ENCODE results near the gene GIGYF2. TPM values are rescaled to one million over a fixed set of nuclear protein-coding genes. Genes with fewer than 3 reads are reported as not detected.

GIGYF2 gene
- polyA plus RNA-seq, 1 donor (not counting 4 experiments of a cell fraction or from before 2014, with no cell fraction given), result 35.5 TPM

DNA sequence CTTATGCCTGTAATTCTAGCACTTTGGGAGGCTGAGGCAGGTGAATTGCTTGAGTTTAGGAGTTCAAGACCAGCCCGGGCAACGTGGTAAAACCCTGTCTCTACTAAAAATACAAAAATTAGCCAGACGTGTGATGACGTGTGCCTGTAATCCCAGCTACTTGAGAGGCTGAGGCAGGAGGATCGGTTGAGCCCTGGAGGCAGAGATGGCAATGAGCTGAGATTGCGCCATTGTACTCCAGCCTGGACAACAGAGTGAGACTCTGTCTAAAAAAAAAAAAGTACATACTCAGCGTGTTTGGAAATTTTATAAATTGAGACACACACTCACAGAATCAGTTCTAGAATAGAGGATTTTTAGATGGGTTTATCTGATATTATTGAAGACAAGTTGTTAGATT lies 17.1 kb upstream of the GIGYF2 start:
- no peak overlapping the region for H2AFZ ChIP-seq (ENCODE audit: control insufficient read depth, low read length)
- H3K36me3 ChIP-seq (ENCODE audit: control insufficient read depth in 2 of 2, extremely low read depth in 1 of 2, insufficient read depth in 2 of 2, low read length in 2 of 2), result no peaks in the 10 kb centered on the region
- H3K9ac ChIP-seq (ENCODE audit: control insufficient read depth, extremely low read depth, insufficient read depth, low read length), result no peak overlapping the region
- no peaks in the 10 kb centered on the region for H3K9me1 ChIP-seq (ENCODE audit: control insufficient read depth, extremely low read depth, insufficient read depth, low read length)
- no peak overlapping the region for H3K4me2 ChIP-seq (ENCODE audit: control insufficient read depth, extremely low read depth, insufficient read depth, low read depth, low read length)
- no peaks in the 10 kb centered on the region for H3K9me3 ChIP-seq (ENCODE audit: control insufficient read depth, low read depth, low read length)
- H3K27me3 ChIP-seq (ENCODE audit: control insufficient read depth, extremely low read depth, insufficient read depth, low read length), result peaks cover 5% of the 10 kb centered on the region
- FAIRE-seq, result no peak
- no peaks in the 10 kb centered on the region for H3K79me2 ChIP-seq (ENCODE audit: control insufficient read depth, insufficient read depth, low read length)
- dilution Hi-C loops (cut with MboI; ENCODE audit: extremely low pct_ligation_motif_present, low sequenced_read_pairs), result no loop called here
- no peak overlapping the region for H3K27ac ChIP-seq (ENCODE audit: control insufficient read depth, insufficient read depth, low read length)
- no peaks in the 10 kb centered on the region for H3K4me1 ChIP-seq (ENCODE audit: control insufficient read depth, extremely low read depth, insufficient read depth, low read length)
- no peak overlapping the region for H3K4me3 ChIP-seq (ENCODE audit: control insufficient read depth in 2 of 3, extremely low read depth in 1 of 3, insufficient read depth in 2 of 3, low read depth in 1 of 3, low read length in 3 of 3)
- no peak for TF ChIP-seq EZH2 (IDR thresholded peaks at IDR 0.05; ENCODE audit: low read length)
- TF ChIP-seq CTCF (optimal IDR thresholded peaks at IDR 0.05 in 1 of 3, IDR thresholded peaks at IDR 0.05 in 1 of 3, conservative IDR thresholded peaks at IDR 0.05 in 1 of 3; ENCODE audit: extremely low read depth in 1 of 3, insufficient read depth in 2 of 3, low read length in 3 of 3), result no peak
- no peaks in the 10 kb centered on the region for H4K20me1 ChIP-seq (ENCODE audit: control insufficient read depth, extremely low read depth, insufficient read depth, low read length)
- DNase-seq (ENCODE audit: low read depth, low spot score), result no peak

GRCh38 chr2:232681527-232681926 lies 15.6 kb upstream of the GIGYF2 start:
- no peak overlapping the region for H3K4me2 ChIP-seq (ENCODE audit: control insufficient read depth, extremely low read depth, insufficient read depth, low read depth, low read length)
- no peaks in the 10 kb centered on the region for H3K4me1 ChIP-seq (ENCODE audit: control insufficient read depth, extremely low read depth, insufficient read depth, low read length)
- TF ChIP-seq EZH2 (IDR thresholded peaks at IDR 0.05; ENCODE audit: low read length), result no peak
- no peak for TF ChIP-seq CTCF (optimal IDR thresholded peaks at IDR 0.05 in 1 of 3, IDR thresholded peaks at IDR 0.05 in 1 of 3, conservative IDR thresholded peaks at IDR 0.05 in 1 of 3; ENCODE audit: extremely low read depth in 1 of 3, insufficient read depth in 2 of 3, low read length in 3 of 3)
- FAIRE-seq (no peak), DNase-seq (ENCODE audit: low read depth, low spot score) (no peak)
- no peaks in the 10 kb centered on the region for H3K9me1 ChIP-seq (ENCODE audit: control insufficient read depth, extremely low read depth, insufficient read depth, low read length)
- H3K79me2 ChIP-seq (ENCODE audit: control insufficient read depth, insufficient read depth, low read length), result no peaks in the 10 kb centered on the region
- no peak overlapping the region for H3K4me3 ChIP-seq (ENCODE audit: control insufficient read depth in 2 of 3, extremely low read depth in 1 of 3, insufficient read depth in 2 of 3, low read depth in 1 of 3, low read length in 3 of 3)
- no peaks in the 10 kb centered on the region for H3K9me3 ChIP-seq (ENCODE audit: control insufficient read depth, low read depth, low read length)
- H3K27me3 ChIP-seq (ENCODE audit: control insufficient read depth, extremely low read depth, insufficient read depth, low read length), result peaks cover 10% of the 10 kb centered on the region
- dilution Hi-C loops (cut with MboI; ENCODE audit: extremely low pct_ligation_motif_present, low sequenced_read_pairs), result no loop called here
- no peak overlapping the region for H3K9ac ChIP-seq (ENCODE audit: control insufficient read depth, extremely low read depth, insufficient read depth, low read length)
- no peaks in the 10 kb centered on the region for H3K36me3 ChIP-seq (ENCODE audit: control insufficient read depth in 2 of 2, extremely low read depth in 1 of 2, insufficient read depth in 2 of 2, low read length in 2 of 2)
- H4K20me1 ChIP-seq (ENCODE audit: control insufficient read depth, extremely low read depth, insufficient read depth, low read length), result no peaks in the 10 kb centered on the region
- H2AFZ ChIP-seq (ENCODE audit: control insufficient read depth, low read length), result no peak overlapping the region
- no peak overlapping the region for H3K27ac ChIP-seq (ENCODE audit: control insufficient read depth, insufficient read depth, low read length)
